H1 (cell line): ENCODE measurements around the gene PRR35. TPM values are rescaled to one million over a fixed set of nuclear protein-coding genes. Genes with fewer than 3 reads are reported as not detected.

ENCODE experiments used
- CTCF ChIA-PET: fragments of 300-600 bp; sonication (Branson Sonifier 250); formaldehyde crosslinking; loops from one replicate; lab custom pipeline; 2021; ENCODE audit not compliant: partially characterized antibody; lab: Charles Lee
- POLR2A ChIA-PET: fragments of 300-600 bp; sonication (Branson Sonifier 250); formaldehyde crosslinking; loops from one replicate; lab custom pipeline; 2021; ENCODE audit warnings: inconsistent platforms; ENCODE audit not compliant: partially characterized antibody; lab: Charles Lee
- DNase-seq, 2 experiments: peaks; one replicate each; pipeline versions ENCODE4 v3.0.0 to v3.0.0-alpha.2; 2010 to 2022; ENCODE audit warnings: low spot score in 2 of 2, low read depth in 1 of 2, mixed read lengths in 1 of 2
- FAIRE-seq: peaks from 2 replicates; lab custom pipeline; 2011; peaks lifted over from hg19 to GRCh38; lab: Jason Lieb, UNC
- H2AFZ ChIP-seq: 2 replicates; pipeline ENCODE4 v1.8.1; 2012; ENCODE audit warnings: low read length, inconsistent platforms
- H2AK5ac ChIP-seq: 2 replicates; pipeline ENCODE4 v1.6.1; 2013; ENCODE audit warnings: low read depth, low read length
- H2BK120ac ChIP-seq: replicated peaks from 2 replicates; pipeline ENCODE3; 2013; ENCODE audit warnings: low read depth, low read length, inconsistent platforms
- H2BK12ac ChIP-seq: 2 replicates; pipeline ENCODE4 v1.6.1; 2013; ENCODE audit warnings: low read depth, low read length
- H2BK15ac ChIP-seq: 2 replicates; pipeline ENCODE4 v1.6.1; 2013; ENCODE audit warnings: low read length
- H2BK20ac ChIP-seq: 2 replicates; pipeline ENCODE4 v1.6.1; 2013; ENCODE audit warnings: low read length
- H2BK5ac ChIP-seq: 2 replicates; pipeline ENCODE4 v1.6.1; 2013; ENCODE audit warnings: low read depth, low read length
- H3K14ac ChIP-seq: 2 replicates; pipeline ENCODE4 v1.6.1; 2013; ENCODE audit warnings: inconsistent platforms; ENCODE audit not compliant: insufficient read length
- H3K18ac ChIP-seq: 2 replicates; pipeline ENCODE4 v1.6.1; 2013; ENCODE audit warnings: low read length; ENCODE audit errors: extremely low read depth
- H3K23ac ChIP-seq: 2 replicates; pipeline ENCODE4 v1.6.1; 2013; ENCODE audit warnings: inconsistent platforms; ENCODE audit not compliant: insufficient read length
- H3K23me2 ChIP-seq: 2 replicates; pipeline ENCODE4 v1.6.1; 2013; ENCODE audit warnings: low read depth, low read length
- H3K27ac ChIP-seq: 2 replicates; pipeline ENCODE4 v1.6.1; 2011; ENCODE audit warnings: low read depth, low read length, inconsistent platforms
- H3K27me3 ChIP-seq, 4 experiments: replicated peaks in 1 of 4; 1 replicate in 1 of 4; 2 replicates in 3 of 4; pipeline versions ENCODE4 v1.6.1 to v1.8.1; 2011 to 2013; ENCODE audit warnings: low read length in 3 of 4, mild to moderate bottlenecking in 3 of 4, inconsistent platforms in 2 of 4, mixed read lengths in 2 of 4, moderate library complexity in 1 of 4; ENCODE audit not compliant: control insufficient read depth in 3 of 4, insufficient read depth in 3 of 4; ENCODE audit errors: extremely low read depth in 1 of 4
- H3K36me3 ChIP-seq, 4 experiments: 2 replicates each; pipeline versions ENCODE4 v1.6.1 to v1.8.1; 2011 to 2013; ENCODE audit warnings: mild to moderate bottlenecking in 4 of 4, low read length in 3 of 4, moderate library complexity in 2 of 4, control low read depth in 1 of 4, inconsistent platforms in 1 of 4; ENCODE audit not compliant: insufficient read depth in 4 of 4, control insufficient read depth in 2 of 4
- H3K4ac ChIP-seq: replicated peaks from 2 replicates; pipeline ENCODE3; 2013; ENCODE audit warnings: low read length, low read depth, mixed read lengths, inconsistent platforms; ENCODE audit not compliant: insufficient read length
- H3K4me1 ChIP-seq, 4 experiments: replicated peaks in 1 of 4; 1 replicate in 1 of 4; 2 replicates in 3 of 4; pipeline versions ENCODE4 v1.6.1 to v1.8.1; 2011 to 2013; ENCODE audit warnings: low read length in 3 of 4, inconsistent platforms in 2 of 4, mixed read lengths in 1 of 4; ENCODE audit not compliant: insufficient read depth in 4 of 4, control insufficient read depth in 3 of 4
- H3K4me2 ChIP-seq, 2 experiments: 2 replicates each; pipeline versions ENCODE4 v1.6.1 to v1.8.1; 2011 to 2013; ENCODE audit warnings: low read depth in 2 of 2, low read length in 2 of 2, control low read depth in 1 of 2, inconsistent platforms in 1 of 2, mild to moderate bottlenecking in 1 of 2; ENCODE audit not compliant: insufficient read depth in 1 of 2
- H3K4me3 ChIP-seq, 4 experiments: fragments of 200-600, 300-600 bp in 1 of 4; sonication (generic), shearing (Covaris generic), sonication (Bioruptor Twin) in 1 of 4; 2 replicates each; pipeline versions ENCODE4 v1.5.1 to v1.8.1; 2011 to 2016; ENCODE audit warnings: low read length in 4 of 4, low read depth in 3 of 4, control low read depth in 2 of 4, inconsistent platforms in 2 of 4, mild to moderate bottlenecking in 2 of 4, mixed read lengths in 1 of 4, moderate library complexity in 1 of 4; ENCODE audit not compliant: insufficient read depth in 2 of 4; ENCODE audit errors: extremely low read depth in 1 of 4
- H3K56ac ChIP-seq: replicated peaks from 2 replicates; pipeline ENCODE3; 2013; ENCODE audit warnings: low read depth, mild to moderate bottlenecking, mixed read lengths, low read length, inconsistent platforms; ENCODE audit not compliant: insufficient read length
- H3K79me1 ChIP-seq: 2 replicates; pipeline ENCODE4 v1.6.1; 2013; ENCODE audit warnings: low read depth, low read length, control low read depth
- H3K79me2 ChIP-seq, 2 experiments: 2 replicates each; pipeline versions ENCODE4 v1.6.1 to v1.8.1; 2012 to 2013; ENCODE audit warnings: low read length in 2 of 2, mild to moderate bottlenecking in 2 of 2, inconsistent platforms in 1 of 2; ENCODE audit not compliant: insufficient read depth in 2 of 2, control insufficient read depth in 1 of 2
- H3K9ac ChIP-seq, 4 experiments: replicated peaks in 1 of 4; 1 replicate in 1 of 4; 2 replicates in 3 of 4; pipeline versions ENCODE4 v1.6.1 to v1.8.1; 2011 to 2013; ENCODE audit warnings: low read depth in 3 of 4, low read length in 3 of 4, control low read depth in 2 of 4, mild to moderate bottlenecking in 2 of 4, moderate library complexity in 2 of 4, inconsistent platforms in 1 of 4; ENCODE audit errors: extremely low read depth in 1 of 4
- H3K9me3 ChIP-seq, 2 experiments: 2 replicates each; pipeline versions ENCODE4 v1.6.1 to v1.8.1; 2012 to 2013; ENCODE audit warnings: mild to moderate bottlenecking in 2 of 2, moderate library complexity in 2 of 2, control low read depth in 1 of 2, inconsistent platforms in 1 of 2, low read depth in 1 of 2, low read length in 1 of 2, mixed read lengths in 1 of 2; ENCODE audit not compliant: insufficient read depth in 2 of 2
- H4K20me1 ChIP-seq, 2 experiments: replicated peaks in 1 of 2; 2 replicates each; pipeline versions ENCODE3 to v1.8.1; 2011 to 2013; ENCODE audit warnings: inconsistent platforms in 2 of 2, low read length in 2 of 2, mild to moderate bottlenecking in 1 of 2; ENCODE audit not compliant: insufficient read depth in 2 of 2, control insufficient read depth in 1 of 2
- H4K5ac ChIP-seq: 2 replicates; pipeline ENCODE4 v1.6.1; 2013; ENCODE audit warnings: low read length, low read depth, mixed read lengths, inconsistent platforms; ENCODE audit not compliant: insufficient read length
- H4K8ac ChIP-seq: 2 replicates; pipeline ENCODE4 v1.8.0; 2013; ENCODE audit warnings: mild to moderate bottlenecking, moderate library complexity, low read length, inconsistent platforms; ENCODE audit not compliant: insufficient read depth; ENCODE audit errors: extremely low read depth
- H4K91ac ChIP-seq: replicated peaks from 2 replicates; pipeline ENCODE3; 2013; ENCODE audit warnings: low read length, mixed read lengths, inconsistent platforms; ENCODE audit not compliant: insufficient read length
- CBX5 ChIP-seq: fragments of 300-800, 300-1000 bp; sonication (generic); IDR thresholded peaks from 2 replicates; pipeline ENCODE4 v1.7.1; 2016; ENCODE audit warnings: antibody characterized with exemption, low read length, low read depth
- CHD1 ChIP-seq: IDR thresholded peaks from 2 replicates; pipeline ENCODE4 v1.6.1; 2012; ENCODE audit warnings: low read depth, low read length, improper control_type of control experiment
- CHD2 ChIP-seq: IDR thresholded peaks from 2 replicates; pipeline ENCODE4 v1.6.1; 2012; ENCODE audit warnings: low read length, improper control_type of control experiment
- CTBP2 ChIP-seq: IDR thresholded peaks from 2 replicates; pipeline ENCODE4 v1.7.0; 2011; ENCODE audit warnings: borderline replicate concordance, mild to moderate bottlenecking, moderate library complexity, mixed read lengths, low read length; ENCODE audit not compliant: insufficient read depth, insufficient read length
- EP300 ChIP-seq, 2 experiments: IDR thresholded peaks; 1 replicate in 1 of 2; 2 replicates in 1 of 2; pipeline ENCODE4 v1.6.1; 2011 to 2012; ENCODE audit warnings: low read depth in 2 of 2, low read length in 2 of 2, mild to moderate bottlenecking in 2 of 2, borderline replicate concordance in 1 of 2, inconsistent platforms in 1 of 2, moderate library complexity in 1 of 2
- GTF2F1 ChIP-seq: IDR thresholded peaks from 2 replicates; pipeline ENCODE4 v1.6.1; 2012; ENCODE audit warnings: low read depth, low read length, improper control_type of control experiment, borderline replicate concordance
- POLR2AphosphoS5 ChIP-seq: IDR thresholded peaks from 2 replicates; pipeline ENCODE4 v1.6.1; 2011; ENCODE audit warnings: low read depth, low read length
- RBBP5 ChIP-seq: IDR thresholded peaks from 2 replicates; pipeline ENCODE4 v1.7.1; 2012; ENCODE audit warnings: low read depth, mild to moderate bottlenecking, inconsistent platforms, low read length, moderate library complexity, borderline replicate concordance
- SAP30 ChIP-seq: fragments of 300-600 bp; sonication (generic); IDR thresholded peaks from 2 replicates; pipeline ENCODE4 v1.7.1; 2012; ENCODE audit warnings: low read length, moderate library complexity, mild to moderate bottlenecking, inconsistent platforms; ENCODE audit not compliant: insufficient read depth, insufficient replicate concordance
- SIRT6 ChIP-seq: IDR thresholded peaks from one replicate; pipeline ENCODE4 v1.7.1; 2012; ENCODE audit warnings: low read length, inconsistent platforms
- SP2 ChIP-seq: IDR thresholded peaks from 2 replicates; pipeline ENCODE4 v1.6.1; 2012; ENCODE audit warnings: mild to moderate bottlenecking, low read length, inconsistent platforms
- SUZ12 ChIP-seq: fragments of 200-600 bp; sonication (generic); IDR thresholded peaks from 2 replicates; pipeline ENCODE4 v1.6.1; 2012; ENCODE audit warnings: mild to moderate bottlenecking, inconsistent platforms, low read length, moderate library complexity, mixed read lengths
- TAF1 ChIP-seq: IDR thresholded peaks from 2 replicates; pipeline ENCODE4 v1.6.1; 2011; ENCODE audit warnings: mild to moderate bottlenecking, low read depth, low read length
- ZNF274 ChIP-seq: IDR thresholded peaks from 2 replicates; pipeline ENCODE4 v1.7.0; 2012; ENCODE audit warnings: low read length, borderline replicate concordance; ENCODE audit errors: extremely low read depth
- WGBS, 2 experiments: shearing (Covaris generic) in 1 of 2; methylation state at CpG; one replicate each; pipeline versions ENCODE4 v1.1.6 to v1.1.7; 2013 to 2015; ENCODE audit warnings: low lambda C conversion rate in 2 of 2, mixed read lengths in 2 of 2, inconsistent platforms in 1 of 2, low coverage in 1 of 2, missing lambda C conversion rate in 1 of 2; ENCODE audit not compliant: insufficient replicate concordance in 2 of 2, insufficient coverage in 1 of 2, insufficient read length in 1 of 2; ENCODE audit errors: extremely low coverage in 1 of 2, missing lambda C conversion rate in 1 of 2; 5-methylcytosine and 5-hydroxymethylcytosine counted together
- polyA plus RNA-seq, 7 experiments: library from polyadenylated mRNA; depleted of rRNA in 3 of 7; stranded (reverse) in 5 of 7; unstranded in 2 of 7; fragments of >200 nt in 5 of 7; fragments of 200-250 nt in 2 of 7; gene quantifications; 1 replicate in 5 of 7; 2 replicates in 1 of 7; 4 replicates in 1 of 7; pipeline versions ENCODE4 v1.2.1 to v1.2.3, GENCODE V29; 2011 to 2013; ENCODE audit warnings: missing spikeins in 2 of 7, mixed read lengths in 2 of 7
- total RNA-seq: library from RNA; stranded (reverse); fragmentation: NEBNext Ultra II Directional; extraction: Animal tissue kit (Norgen Biotek cat#: 25700); gene quantifications from 2 replicates; pipeline ENCODE4 v1.2.1, GENCODE V29; 2021

Gene PRR35
- total and polyA plus RNA-seq, 2 of the 8 experiments (the other 6 are each of a cell fraction or from before 2014, with no cell fraction given): 0.38 to 0.50 TPM

GRCh38 chr16:609316-609715 lies 49.1 kb downstream of the PRR35 start:
- H3K18ac ChIP-seq: no peak overlapping the region
- no peak overlapping the region for H3K9ac ChIP-seq
- H3K23me2 ChIP-seq: no peaks in the 10 kb centered on the region
- H3K4ac ChIP-seq: no peak overlapping the region
- DNase-seq: no peak
- H2BK20ac ChIP-seq: no peak overlapping the region
- no peaks in the 10 kb centered on the region for H3K36me3 ChIP-seq
- H3K4me2 ChIP-seq: no peak overlapping the region
- H2BK120ac ChIP-seq: no peak overlapping the region
- WGBS, 2 experiments: 85% methylated on average over 13 of the region's 13 CpGs; no CpG with 5 or more reads in 1 of the 2 experiments
- CTCF ChIA-PET: interaction anchor here (0.7 to 5.2 kb wide), 14 partner anchors 9 to 217 kb away, joined by 3 to 29 read pairs (median 4); partner anchors contain the start of gene RAB40C
- no peak for FAIRE-seq
- H3K27ac ChIP-seq: no peak overlapping the region
- H3K14ac ChIP-seq: no peak overlapping the region
- POLR2A ChIA-PET: interaction anchor here (1.4 to 1.5 kb wide), 2 partner anchors 22 to 24 kb away, joined by 3 to 5 read pairs; partner anchors contain the start of gene WFIKKN1
- no peak overlapping the region for H4K8ac ChIP-seq
- peaks cover 0 to 9% of the 10 kb centered on the region in 2 experiments for H4K20me1 ChIP-seq
- H3K4me1 ChIP-seq: no peaks in the 10 kb centered on the region; a peak in 1 of 7 replicates
- H3K27me3 ChIP-seq: no peaks in the 10 kb centered on the region
- no peak overlapping the region for H4K5ac ChIP-seq
- peaks cover 0 to 2% of the 10 kb centered on the region in 2 experiments; a peak in 1 of 4 replicates for H3K79me2 ChIP-seq
- no peak overlapping the region for H3K23ac ChIP-seq
- no peak overlapping the region for H2AK5ac ChIP-seq
- no peak overlapping the region for H2AFZ ChIP-seq
- peaks cover 6% of the 10 kb centered on the region for H3K79me1 ChIP-seq
- H2BK5ac ChIP-seq: no peak overlapping the region
- H2BK12ac ChIP-seq: no peak overlapping the region
- no peak overlapping the region for H3K4me3 ChIP-seq
- H4K91ac ChIP-seq: no peak overlapping the region
- H3K9me3 ChIP-seq: peaks cover 7 to 9% of the 10 kb centered on the region in 2 experiments; a peak in 3 of 4 replicates
- no peak overlapping the region for H2BK15ac ChIP-seq
- H3K56ac ChIP-seq: no peak overlapping the region
- TF ChIP-seq POLR2AphosphoS5 (no peak), EP300 (IDR thresholded peaks at IDR 0.05; ENCODE audit: borderline replicate concordance in 1 of 2, low read depth in 2 of 2, low read length in 2 of 2) (no peak), CHD1 (no peak), GTF2F1 (no peak), CHD2 (no peak), SAP30 (no peak), ZNF274 (no peak), RBBP5 (no peak), SUZ12 (no peak), SIRT6 (no peak), CTBP2 (no peak), TAF1 (no peak), CBX5 (no peak), SP2 (no peak)
